Measurements from ENCODE around the gene KRT32.

Gene KRT32

GRCh38 chr17:41498276-41498675 is 31.1 kb upstream of the KRT32 start:
- Histone ChIP-seq H3K27ac (no peak overlapping the region), H3K36me3 (replicated peaks) (no peaks in the 10 kb centered on the region), H3K4me3 (ENCODE audit: low read depth, low read length) (no peak overlapping the region), H3K27me3 (replicated peaks) (no peaks in the 10 kb centered on the region)
- in situ Hi-C loops (cut with HindIII; ENCODE audit: low pct_ligation_motif_present, low sequenced_read_pairs): no loop called here
- TF ChIP-seq, protein P1, sequence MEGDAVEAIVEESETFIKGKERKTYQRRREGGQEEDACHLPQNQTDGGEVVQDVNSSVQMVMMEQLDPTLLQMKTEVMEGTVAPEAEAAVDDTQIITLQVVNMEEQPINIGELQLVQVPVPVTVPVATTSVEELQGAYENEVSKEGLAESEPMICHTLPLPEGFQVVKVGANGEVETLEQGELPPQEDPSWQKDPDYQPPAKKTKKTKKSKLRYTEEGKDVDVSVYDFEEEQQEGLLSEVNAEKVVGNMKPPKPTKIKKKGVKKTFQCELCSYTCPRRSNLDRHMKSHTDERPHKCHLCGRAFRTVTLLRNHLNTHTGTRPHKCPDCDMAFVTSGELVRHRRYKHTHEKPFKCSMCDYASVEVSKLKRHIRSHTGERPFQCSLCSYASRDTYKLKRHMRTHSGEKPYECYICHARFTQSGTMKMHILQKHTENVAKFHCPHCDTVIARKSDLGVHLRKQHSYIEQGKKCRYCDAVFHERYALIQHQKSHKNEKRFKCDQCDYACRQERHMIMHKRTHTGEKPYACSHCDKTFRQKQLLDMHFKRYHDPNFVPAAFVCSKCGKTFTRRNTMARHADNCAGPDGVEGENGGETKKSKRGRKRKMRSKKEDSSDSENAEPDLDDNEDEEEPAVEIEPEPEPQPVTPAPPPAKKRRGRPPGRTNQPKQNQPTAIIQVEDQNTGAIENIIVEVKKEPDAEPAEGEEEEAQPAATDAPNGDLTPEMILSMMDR (IDR thresholded peaks at IDR 0.05; ENCODE audit: low read depth, low read length, missing control alignments): no peak
- no peak for DNase-seq

GRCh38 chr17:41496803-41497484 is 29.8 kb upstream of the KRT32 start:
- in situ Hi-C loops (cut with HindIII; ENCODE audit: low pct_ligation_motif_present, low sequenced_read_pairs): no loop called here
- peak overlapping the region; percentile 16 for H3K27ac ChIP-seq
- TF ChIP-seq, protein P1 (IDR thresholded peaks at IDR 0.05; ENCODE audit: low read depth, low read length, missing control alignments): peak; percentile 95
- H3K36me3 ChIP-seq (replicated peaks): no peaks in the 10 kb centered on the region
- DNase-seq: peak; percentile 83
- no peaks in the 10 kb centered on the region for H3K27me3 ChIP-seq (replicated peaks)
- H3K4me3 ChIP-seq (ENCODE audit: low read depth, low read length): no peak overlapping the region

- Histone ChIP-seq H3K27ac (no peak overlapping the region), H3K27me3 (replicated peaks) (no peaks in the 10 kb centered on the region), H3K4me3 (ENCODE audit: low read depth, low read length) (no peak overlapping the region), H3K36me3 (replicated peaks) (no peaks in the 10 kb centered on the region)
- in situ Hi-C loops (cut with HindIII; ENCODE audit: low pct_ligation_motif_present, low sequenced_read_pairs): no loop called here
- TF ChIP-seq, protein P1 (IDR thresholded peaks at IDR 0.05; ENCODE audit: low read depth, low read length, missing control alignments): no peak
- DNase-seq: no peak
Observed at GRCh38 chr17:41494524-41494923, 27.3 kb upstream of the KRT32 start.

GRCh38 chr17:41492771-41493170 is 25.6 kb upstream of the KRT32 start:
- no peak overlapping the region for H3K4me3 ChIP-seq (ENCODE audit: low read depth, low read length)
- H3K36me3 ChIP-seq (replicated peaks): no peaks in the 10 kb centered on the region
- H3K27me3 ChIP-seq (replicated peaks): no peaks in the 10 kb centered on the region
- peak; percentile 32 for DNase-seq
- in situ Hi-C loops (cut with HindIII; ENCODE audit: low pct_ligation_motif_present, low sequenced_read_pairs): no loop called here
- no peak overlapping the region for H3K27ac ChIP-seq
- TF ChIP-seq, protein P1 (IDR thresholded peaks at IDR 0.05; ENCODE audit: low read depth, low read length, missing control alignments): no peak

GRCh38 chr17:41492351-41492750 is 25.2 kb upstream of the KRT32 start:
- in situ Hi-C loops (cut with HindIII; ENCODE audit: low pct_ligation_motif_present, low sequenced_read_pairs): no loop called here
- DNase-seq: no peak

More at GRCh38 chr17:41492351-41492750, 25.2 kb upstream of the KRT32 start:
- Histone ChIP-seq H3K4me3 (ENCODE audit: low read depth, low read length) (no peak overlapping the region), H3K27ac (no peak overlapping the region), H3K36me3 (replicated peaks) (no peaks in the 10 kb centered on the region), H3K27me3 (replicated peaks) (no peaks in the 10 kb centered on the region)
- TF ChIP-seq, protein P1 (IDR thresholded peaks at IDR 0.05; ENCODE audit: low read depth, low read length, missing control alignments): no peak

Data from brain microvascular endothelial cell (primary cell).